Activated naive CD8-positive, alpha-beta T cell treated with anti-CD3 and anti-CD28 coated beads for 36 hours (primary cell): ENCODE measurements around the gene RABGAP1. TPM values are rescaled to one million over a fixed set of nuclear protein-coding genes. Genes with fewer than 3 reads are reported as not detected.
A peak's percentile ranks its signal among the peaks of the same experiment; 100 is the strongest.
"Not testable (repeated sequence)": the region's sequence is repeated elsewhere in the genome, so short reads cannot be mapped to it uniquely, and the experiment has no call there.

Experiments used
- DNase-seq: peaks from one replicate; pipeline ENCODE4 v3.0.0; 2021
- H3K27ac Mint-ChIP-seq: one replicate; pipeline ENCODE4 v1.8.0; 2022; ENCODE audit warnings: mild to moderate bottlenecking, moderate library complexity, mixed read lengths
- H3K27me3 Mint-ChIP-seq: one replicate; pipeline ENCODE4 v1.8.0; 2022; ENCODE audit warnings: mild to moderate bottlenecking, mixed read lengths
- H3K36me3 Mint-ChIP-seq: one replicate; pipeline ENCODE4 v1.8.0; 2021; ENCODE audit warnings: mild to moderate bottlenecking, mixed read lengths
- H3K4me1 Mint-ChIP-seq: one replicate; pipeline ENCODE4 v1.8.0; 2021; ENCODE audit warnings: mixed read lengths
- H3K4me3 Mint-ChIP-seq: one replicate; pipeline ENCODE4 v1.8.0; 2022; ENCODE audit warnings: mild to moderate bottlenecking, moderate library complexity, mixed read lengths
- H3K9me3 Mint-ChIP-seq: one replicate; pipeline ENCODE4 v1.8.0; 2022; ENCODE audit warnings: mixed read lengths
- total RNA-seq, 2 experiments: library from RNA; stranded (reverse); gene quantifications; one replicate each; pipeline ENCODE4 v1.2.3, GENCODE V29; 2021

Gene RABGAP1
- total RNA-seq = 10 to 100 TPM; 19.4 to 20.6 TPM

GRCh38 chr9:122940749-122941581, at the start of gene RABGAP1:
Gene RABGAP1 (plus strand): TSS chr9:122941020. CDS start chr9:122957060, 16,040 bp downstream.
- Mint-ChIP-seq H3K27me3 (no peaks in the 10 kb centered on the region), H3K27ac (peak within 1 kb of the TSS; percentile 91)

DNA sequence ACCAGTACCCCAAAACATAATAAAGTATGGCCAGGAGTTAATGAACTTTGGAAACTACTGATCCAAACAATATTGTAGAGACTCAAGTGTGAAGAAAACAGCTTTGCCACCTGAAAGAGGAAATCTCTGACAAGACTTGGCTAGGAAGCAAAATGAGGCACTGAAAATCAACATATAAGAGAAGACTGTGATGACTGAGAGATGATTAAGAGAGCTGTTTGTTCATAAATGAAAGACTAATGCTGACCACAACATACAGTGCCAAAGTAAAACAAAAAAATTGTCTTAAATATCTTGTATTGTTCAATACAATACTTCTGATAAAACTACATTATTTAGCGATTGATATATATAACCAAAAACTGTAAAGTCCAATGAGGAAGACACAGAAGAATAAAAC, 42.9 kb upstream of the RABGAP1 start:
- Mint-ChIP-seq H3K9me3 (no peaks in the 10 kb centered on the region), H3K27me3 (no peaks in the 10 kb centered on the region), H3K36me3 (peaks cover 5% of the 10 kb centered on the region), H3K4me1 (peaks cover 28% of the 10 kb centered on the region), H3K4me3 (no peak overlapping the region), H3K27ac (peak overlapping the region; percentile 2)
- DNase-seq = no peak

More at GRCh38 chr9:122940749-122941581, at the start of gene RABGAP1:
- Mint-ChIP-seq H3K4me1 (peaks cover 31% of the 10 kb centered on the region), H3K9me3 (no peaks in the 10 kb centered on the region), H3K4me3 (peak within 1 kb of the TSS; percentile 98), H3K36me3 (peaks cover 14% of the 10 kb centered on the region)
- peak; percentile 96 for DNase-seq

GRCh38 chr9:122900791-122901190, 40.0 kb upstream of the RABGAP1 start:
- H3K4me1 Mint-ChIP-seq = peaks cover 35% of the 10 kb centered on the region
- DNase-seq = no peak
- peaks cover 5% of the 10 kb centered on the region for H3K36me3 Mint-ChIP-seq
- no peak overlapping the region for H3K4me3 Mint-ChIP-seq
- no peaks in the 10 kb centered on the region for H3K9me3 Mint-ChIP-seq
- H3K27ac Mint-ChIP-seq = no peak overlapping the region
- no peaks in the 10 kb centered on the region for H3K27me3 Mint-ChIP-seq

DNA sequence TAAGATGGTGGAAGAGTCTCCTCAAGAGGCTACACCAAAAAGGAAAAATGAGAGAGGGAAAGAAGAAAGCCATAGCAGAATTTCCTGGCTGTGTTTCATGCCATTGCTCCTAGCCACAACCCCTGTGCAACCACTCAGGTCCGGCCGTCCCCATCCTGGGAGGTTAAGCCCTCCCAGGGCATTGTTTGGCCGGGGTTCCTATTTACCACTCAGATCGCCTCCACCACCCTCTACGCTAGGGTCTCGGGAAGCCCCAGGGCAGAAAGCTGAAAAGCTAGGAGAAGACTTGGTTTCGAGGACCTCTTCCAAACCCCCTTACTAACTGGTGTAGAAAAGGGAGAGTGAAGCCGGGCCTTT, 36.4 kb upstream of the RABGAP1 start:
- Mint-ChIP-seq H3K9me3 (no peaks in the 10 kb centered on the region), H3K27me3 (no peaks in the 10 kb centered on the region), H3K36me3 (peaks cover 11% of the 10 kb centered on the region), H3K4me1 (peaks cover 25% of the 10 kb centered on the region), H3K4me3 (peak overlapping the region; percentile 91), H3K27ac (peak overlapping the region; percentile 91)
- DNase-seq = peak; percentile 33

GRCh38 chr9:122904823-122905710, 35.8 kb upstream of the RABGAP1 start, which contains the start of gene RC3H2:
Gene RC3H2 (minus strand): TSS chr9:122905359. CDS start chr9:122897509, 7,850 bp downstream.
- Mint-ChIP-seq H3K4me1 (peaks cover 23% of the 10 kb centered on the region), H3K36me3 (peaks cover 12% of the 10 kb centered on the region), H3K27ac (peak within 1 kb of the TSS; percentile 91), H3K4me3 (peak within 1 kb of the TSS; percentile 91), H3K27me3 (no peaks in the 10 kb centered on the region), H3K9me3 (no peaks in the 10 kb centered on the region)
- DNase-seq = peak; percentile 96

DNA sequence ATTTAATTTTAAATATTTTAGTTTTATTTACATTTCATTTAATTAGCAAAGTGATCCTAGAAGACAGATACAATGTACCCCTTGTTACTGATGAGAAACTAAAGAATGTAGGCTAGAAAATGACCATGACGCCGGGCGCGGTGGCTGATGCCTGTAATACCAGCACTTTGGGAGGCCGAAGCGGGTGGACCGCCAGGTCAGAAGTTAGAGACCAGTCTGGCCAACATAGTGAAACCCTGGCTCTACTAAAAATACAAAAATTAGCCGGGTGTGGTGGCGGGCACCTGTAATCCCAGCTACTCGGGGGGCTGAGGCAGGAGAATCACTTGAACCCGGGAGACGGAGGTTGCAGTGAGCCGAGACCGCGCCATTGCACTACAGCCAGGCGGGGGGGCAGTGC, 34.7 kb upstream of the RABGAP1 start:
- Mint-ChIP-seq H3K4me1 (peaks cover 23% of the 10 kb centered on the region), H3K36me3 (peaks cover 18% of the 10 kb centered on the region)
- H3K27ac Mint-ChIP-seq, DNase-seq, H3K4me3 Mint-ChIP-seq, H3K27me3 Mint-ChIP-seq, H3K9me3 Mint-ChIP-seq: not testable (repeated sequence)

DNA sequence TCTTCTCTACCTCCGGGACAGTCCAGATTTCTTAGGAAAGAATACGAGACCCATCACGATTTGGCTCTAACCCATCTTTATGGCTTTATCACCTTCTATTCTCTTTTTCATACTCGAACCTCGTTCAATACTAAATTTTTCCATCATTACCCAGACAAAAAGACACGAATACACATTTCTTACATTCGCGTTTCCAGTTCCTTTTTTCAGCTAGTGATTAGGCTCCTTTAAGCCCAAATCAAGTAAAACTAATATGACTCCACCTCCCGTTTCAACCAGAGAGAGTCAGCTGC, 28.2 kb upstream of the RABGAP1 start:
- H3K4me1 Mint-ChIP-seq = peaks cover 17% of the 10 kb centered on the region
- H3K36me3 Mint-ChIP-seq = peaks cover 27% of the 10 kb centered on the region
- no peaks in the 10 kb centered on the region for H3K9me3 Mint-ChIP-seq
- H3K27me3 Mint-ChIP-seq = no peaks in the 10 kb centered on the region
- DNase-seq = no peak
- peak overlapping the region; percentile 91 for H3K4me3 Mint-ChIP-seq
- peak overlapping the region; percentile 96 for H3K27ac Mint-ChIP-seq

GRCh38 chr9:122912964-122913673, 27.7 kb upstream of the RABGAP1 start, which contains the start of gene ZBTB6:
Gene ZBTB6 (minus strand): TSS chr9:122913323. CDS start chr9:122912072, 1,251 bp downstream.
- H3K9me3 Mint-ChIP-seq = no peaks in the 10 kb centered on the region
- peak; percentile 78 for DNase-seq
- H3K27ac Mint-ChIP-seq = peak within 1 kb of the TSS; percentile 96
- peaks cover 17% of the 10 kb centered on the region for H3K4me1 Mint-ChIP-seq
- H3K36me3 Mint-ChIP-seq = peaks cover 26% of the 10 kb centered on the region
- no peaks in the 10 kb centered on the region for H3K27me3 Mint-ChIP-seq
- H3K4me3 Mint-ChIP-seq = peak within 1 kb of the TSS; percentile 91

DNA sequence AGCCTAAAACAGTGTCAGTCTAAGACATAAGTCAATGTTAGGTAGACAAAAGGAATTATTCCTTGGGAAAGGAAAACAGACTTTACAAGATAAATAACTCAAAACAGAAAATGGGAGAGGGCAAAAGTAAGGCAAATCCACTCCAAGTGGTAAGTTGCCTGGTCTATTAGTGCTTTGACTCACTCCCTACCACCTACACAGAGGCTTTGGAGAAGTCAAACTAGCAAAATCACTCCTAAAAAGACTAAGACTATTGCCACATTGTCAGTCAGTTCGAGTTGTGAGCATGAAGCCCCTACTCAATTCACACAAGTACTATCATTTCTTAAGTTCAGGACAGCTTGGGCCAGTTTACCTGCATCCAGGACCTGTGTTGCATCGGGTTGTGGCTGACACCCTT, 22.5 kb upstream of the RABGAP1 start:
- H3K9me3 Mint-ChIP-seq = no peaks in the 10 kb centered on the region
- no peak for DNase-seq
- no peak overlapping the region for H3K27ac Mint-ChIP-seq

DNA sequence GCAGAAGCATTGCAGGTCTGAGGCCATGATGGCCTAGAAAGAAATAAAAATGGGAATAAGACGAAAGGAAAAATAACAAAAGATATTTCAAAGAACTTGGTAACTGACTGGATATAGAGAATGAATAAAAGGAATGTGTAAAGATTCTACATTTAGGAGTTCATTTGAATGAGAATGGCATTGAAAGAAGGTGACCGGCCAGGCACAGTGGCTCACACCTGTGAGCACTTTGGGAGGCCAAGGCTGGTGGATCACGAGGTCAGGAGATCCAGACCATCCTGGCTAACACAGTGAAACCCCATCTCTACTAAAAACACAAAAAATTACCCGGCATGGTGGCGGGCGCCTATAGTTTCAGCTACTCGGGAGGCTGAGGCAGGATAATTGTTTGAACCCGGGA, 18.1 kb upstream of the RABGAP1 start:
- no peak overlapping the region for H3K4me3 Mint-ChIP-seq
- no peaks in the 10 kb centered on the region for H3K9me3 Mint-ChIP-seq
- no peak for DNase-seq
- peaks cover 12% of the 10 kb centered on the region for H3K36me3 Mint-ChIP-seq
- H3K4me1 Mint-ChIP-seq = peaks cover 5% of the 10 kb centered on the region
- no peak overlapping the region for H3K27ac Mint-ChIP-seq
- no peaks in the 10 kb centered on the region for H3K27me3 Mint-ChIP-seq

More for the DNA sequence above, 22.5 kb upstream of the RABGAP1 start:
- peaks cover 10% of the 10 kb centered on the region for H3K36me3 Mint-ChIP-seq
- H3K27me3 Mint-ChIP-seq = no peaks in the 10 kb centered on the region
- H3K4me1 Mint-ChIP-seq = no peaks in the 10 kb centered on the region
- H3K4me3 Mint-ChIP-seq = no peak overlapping the region

GRCh38 chr9:122923947-122924346, 16.9 kb upstream of the RABGAP1 start:
- Mint-ChIP-seq H3K36me3 (peaks cover 8% of the 10 kb centered on the region), H3K9me3 (no peaks in the 10 kb centered on the region), H3K4me1 (peaks cover 5% of the 10 kb centered on the region), H3K27ac (no peak overlapping the region), H3K27me3 (no peaks in the 10 kb centered on the region), H3K4me3 (no peak overlapping the region)
- no peak for DNase-seq

- no peak overlapping the region for H3K27ac Mint-ChIP-seq
- no peaks in the 10 kb centered on the region for H3K27me3 Mint-ChIP-seq
- no peak for DNase-seq
These were observed 10.9 kb upstream of the RABGAP1 start for GRCh38 chr9:122929796-122930354.

DNA sequence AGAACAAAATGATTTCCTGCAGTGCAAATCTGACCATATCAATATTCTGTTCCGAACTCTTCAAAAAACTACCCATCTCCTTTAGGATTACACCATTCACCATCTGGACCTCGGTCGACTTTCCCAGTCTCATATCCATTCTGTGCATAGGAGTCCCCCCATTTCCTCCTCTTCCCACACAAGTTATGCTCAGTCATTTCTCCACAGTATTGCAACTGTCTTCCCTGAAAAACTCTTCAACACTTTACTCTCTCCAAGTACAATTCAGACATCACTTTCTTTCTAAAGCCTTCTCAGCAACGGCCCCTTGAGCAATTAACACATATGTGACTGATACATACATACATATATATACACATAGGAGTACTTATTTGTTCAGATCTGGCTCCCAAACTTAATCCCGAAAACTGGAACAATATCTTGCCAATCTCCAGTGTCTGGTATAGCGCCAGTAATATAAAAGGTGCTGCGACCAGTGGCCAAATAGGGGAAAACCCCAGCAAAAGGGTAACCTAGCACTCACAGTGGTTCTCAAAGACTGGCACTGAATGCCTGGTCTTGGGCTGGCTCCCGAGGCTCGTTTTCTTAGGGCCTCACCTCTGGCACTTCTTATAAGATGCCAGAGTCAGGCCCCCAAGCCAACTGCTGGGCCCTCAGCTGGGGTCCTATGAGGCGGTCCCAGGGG, 10.1 kb upstream of the RABGAP1 start:
- no peak for DNase-seq
- Mint-ChIP-seq H3K9me3 (no peaks in the 10 kb centered on the region), H3K27ac (peak overlapping the region; percentile 44), H3K4me1 (peaks cover 8% of the 10 kb centered on the region), H3K4me3 (no peak overlapping the region), H3K36me3 (peaks cover 1% of the 10 kb centered on the region), H3K27me3 (no peaks in the 10 kb centered on the region)

More at GRCh38 chr9:122929796-122930354, 10.9 kb upstream of the RABGAP1 start:
- Mint-ChIP-seq H3K4me1 (peaks cover 8% of the 10 kb centered on the region), H3K36me3 (peaks cover 3% of the 10 kb centered on the region), H3K9me3 (no peaks in the 10 kb centered on the region), H3K4me3 (no peak overlapping the region)
